HL-60/S4 (cell line): Measurements from ENCODE around the gene NFASC.

Experiments used
- in situ Hi-C: fragments of 300-500 bp; cut with MboI; formaldehyde crosslinking; loops from 2 replicates; pipeline ENCODE4 v1.14.3; 2022; ENCODE audit warnings: low sequenced_read_pairs

NFASC gene

DNA sequence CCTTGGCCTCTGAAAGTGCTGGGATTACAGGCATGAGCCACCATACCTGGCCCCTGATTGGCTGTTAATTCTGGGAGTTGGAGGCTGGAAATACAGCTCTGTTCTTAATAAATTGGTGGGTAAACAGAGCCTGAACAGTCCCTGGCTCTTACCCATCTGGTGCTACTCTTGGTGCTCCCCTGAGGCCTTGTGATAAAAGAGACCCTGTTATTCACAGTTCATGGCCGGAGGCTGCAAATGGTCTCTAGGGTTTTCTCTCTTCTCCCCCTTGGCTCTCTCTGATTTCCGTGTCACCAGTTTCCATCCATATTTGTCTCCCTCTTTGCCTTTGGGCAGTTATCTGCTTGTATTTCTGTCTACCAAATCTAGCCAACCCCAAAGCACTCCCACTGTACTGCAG is 17.2 kb downstream of the NFASC start:
- in situ Hi-C loops: no loop called here

DNA sequence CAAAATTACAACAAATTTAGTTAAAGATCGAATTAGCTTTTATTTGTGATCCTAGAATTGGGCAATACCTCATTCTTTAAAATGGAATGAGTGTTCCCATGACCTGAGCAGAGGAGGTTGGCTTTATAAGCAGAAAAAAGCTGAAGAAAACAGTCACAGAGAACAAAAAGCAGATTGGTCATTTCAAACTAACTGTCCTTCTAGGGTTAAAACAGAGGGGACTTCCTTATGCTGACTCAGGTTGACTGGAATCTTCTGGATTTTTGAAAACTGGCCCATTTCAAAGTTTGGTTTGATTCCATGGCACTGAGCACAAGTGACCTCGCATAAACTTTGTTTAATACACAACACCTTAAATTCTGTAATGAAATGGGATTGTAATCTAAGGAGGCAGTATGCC is 17.6 kb downstream of the NFASC start:
- in situ Hi-C loops: no loop called here

DNA sequence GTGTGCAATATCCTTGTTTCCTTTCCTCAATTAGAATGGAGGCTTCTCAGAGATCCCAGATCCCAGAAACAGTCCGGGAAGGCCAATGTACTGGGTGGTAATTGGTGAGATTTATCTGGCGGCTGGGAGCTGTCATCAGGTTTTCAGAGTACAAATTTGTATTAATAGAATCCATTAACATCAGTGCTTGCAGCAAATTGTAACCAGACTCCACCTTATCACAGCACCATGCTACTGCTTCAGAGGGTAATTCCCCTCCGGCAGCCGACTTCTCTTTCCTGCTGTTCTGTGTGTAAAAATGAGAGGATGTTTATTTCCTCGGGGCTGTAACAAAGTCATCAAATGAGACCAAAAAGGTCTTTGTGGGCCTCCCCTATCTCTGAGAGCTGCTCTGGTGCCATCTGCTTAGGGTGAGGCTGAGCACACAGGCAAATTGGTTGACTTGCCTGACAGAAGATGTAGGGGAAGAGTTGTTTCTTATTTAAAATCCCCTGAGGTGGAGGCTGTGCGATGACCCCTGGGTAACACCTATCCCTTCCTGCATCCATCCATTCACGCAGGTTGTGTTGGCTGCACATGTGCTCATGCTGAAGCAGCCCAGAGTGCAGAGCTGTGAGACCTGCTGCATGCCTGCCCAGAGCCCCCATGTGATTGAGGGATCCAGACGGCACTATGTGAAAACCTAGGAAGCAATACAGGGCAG is 19.2 kb downstream of the NFASC start:
- in situ Hi-C loops: no loop called here

DNA sequence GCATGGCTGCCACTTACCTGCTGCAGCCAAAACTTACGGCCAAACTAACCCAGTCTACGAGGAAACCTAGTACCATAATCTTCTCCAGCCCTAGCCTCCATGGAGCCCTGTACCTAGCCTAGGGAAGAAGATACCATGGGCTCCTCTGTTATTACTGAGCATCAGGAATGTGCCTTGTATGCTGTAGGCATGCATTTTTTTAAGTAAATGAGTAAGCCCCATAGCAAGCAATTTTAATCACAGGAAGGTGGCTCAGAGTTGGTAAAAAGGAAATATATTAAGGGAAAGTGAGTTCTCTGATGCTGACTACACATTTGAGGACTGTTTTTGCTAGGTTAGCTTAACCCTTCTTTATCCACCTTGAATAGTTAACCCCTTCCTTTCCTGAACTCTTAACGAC is 21.2 kb downstream of the NFASC start:
- in situ Hi-C loops: no loop called here

DNA sequence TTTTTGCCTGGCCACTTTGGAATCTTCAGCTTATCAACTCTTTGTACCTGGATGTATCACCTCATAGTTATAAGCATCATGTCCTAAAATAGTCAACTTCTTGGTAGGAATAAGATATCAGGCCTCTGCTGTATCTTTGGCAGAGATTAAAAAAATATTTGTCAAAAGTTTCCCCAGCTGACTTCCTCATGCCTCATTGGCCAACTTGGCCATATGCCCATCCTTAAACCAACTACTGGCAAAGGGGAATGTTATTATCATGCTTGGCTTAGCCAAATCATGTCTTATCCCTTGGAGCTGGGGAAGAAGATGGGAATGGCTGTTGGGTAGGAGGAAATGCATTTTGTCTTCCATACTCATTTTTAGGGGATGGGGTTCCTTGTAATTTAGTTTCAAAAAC is 23.4 kb downstream of the NFASC start:
- in situ Hi-C loops: no loop called here

DNA sequence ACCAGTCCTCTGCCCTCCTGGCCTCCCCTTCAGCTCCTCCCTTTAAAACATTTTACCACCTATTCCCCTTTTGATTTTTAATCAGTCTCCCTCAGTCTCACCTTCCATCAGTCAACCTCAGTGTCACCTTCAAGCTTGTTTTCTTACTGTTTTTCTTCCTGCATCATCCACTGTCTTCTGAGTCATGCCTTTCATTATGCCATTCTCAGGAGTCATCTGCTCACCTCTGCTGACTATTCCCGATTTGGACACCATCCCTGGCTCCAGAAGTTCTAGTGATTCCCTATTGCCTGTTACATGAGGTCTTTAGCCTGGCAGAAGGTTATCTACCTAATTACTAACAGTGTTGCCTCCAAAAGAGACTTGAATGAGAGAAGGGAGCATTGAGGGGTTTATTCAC is 23.9 kb downstream of the NFASC start:
- in situ Hi-C loops: no loop called here

DNA sequence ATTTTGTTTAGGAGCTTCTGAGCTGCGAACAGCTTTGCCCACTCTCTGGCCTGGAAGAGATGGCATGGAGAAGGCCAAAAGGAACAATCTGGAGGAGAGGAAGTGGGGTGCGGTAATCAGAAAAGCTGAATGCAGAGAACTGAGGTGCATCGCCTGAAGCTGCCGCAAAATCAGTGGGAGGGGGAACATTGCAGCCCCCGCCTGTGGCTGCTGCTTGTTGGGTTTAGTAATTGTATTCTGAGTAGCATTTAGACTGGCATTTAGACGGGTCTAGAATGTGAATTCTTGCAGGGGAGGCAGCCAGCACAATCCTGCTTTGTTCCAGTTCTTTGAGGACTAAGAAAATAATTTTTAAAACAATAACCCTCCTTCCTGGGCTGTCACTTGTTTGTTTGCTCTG is 25.4 kb downstream of the NFASC start:
- in situ Hi-C loops: no loop called here

DNA sequence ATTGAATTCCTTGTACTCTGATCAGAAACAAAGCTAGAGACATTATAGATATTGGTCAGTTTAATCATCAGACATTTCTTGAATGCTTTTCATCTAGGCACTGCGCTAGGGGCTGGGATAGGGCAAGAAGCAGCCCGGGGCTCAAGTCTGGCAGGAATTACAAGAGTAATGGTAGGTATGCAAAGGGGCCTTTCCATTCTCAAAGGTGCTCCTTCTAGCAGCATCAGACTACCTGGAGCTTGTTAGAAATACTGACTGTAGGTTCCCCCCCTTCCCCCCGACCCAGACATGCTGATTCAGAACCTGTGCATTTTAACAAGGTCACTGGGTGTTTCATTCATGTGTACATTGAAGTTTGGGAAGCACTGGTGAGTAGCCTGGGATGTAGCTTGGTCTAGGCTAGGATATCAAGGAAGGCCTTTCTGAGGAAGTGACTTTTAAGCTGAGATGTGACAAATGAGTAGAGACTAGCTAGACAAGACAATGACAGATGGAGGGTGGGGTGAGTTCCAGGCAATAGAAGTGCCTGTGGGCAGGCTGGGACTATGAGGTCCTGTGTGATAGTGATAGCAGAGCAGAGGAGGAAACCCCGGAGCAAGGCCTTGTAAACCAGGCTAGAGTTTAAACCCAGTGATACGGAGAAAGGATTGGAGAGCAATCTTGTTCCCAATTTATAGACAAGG is 26.3 kb downstream of the NFASC start:
- in situ Hi-C loops: no loop called here

DNA sequence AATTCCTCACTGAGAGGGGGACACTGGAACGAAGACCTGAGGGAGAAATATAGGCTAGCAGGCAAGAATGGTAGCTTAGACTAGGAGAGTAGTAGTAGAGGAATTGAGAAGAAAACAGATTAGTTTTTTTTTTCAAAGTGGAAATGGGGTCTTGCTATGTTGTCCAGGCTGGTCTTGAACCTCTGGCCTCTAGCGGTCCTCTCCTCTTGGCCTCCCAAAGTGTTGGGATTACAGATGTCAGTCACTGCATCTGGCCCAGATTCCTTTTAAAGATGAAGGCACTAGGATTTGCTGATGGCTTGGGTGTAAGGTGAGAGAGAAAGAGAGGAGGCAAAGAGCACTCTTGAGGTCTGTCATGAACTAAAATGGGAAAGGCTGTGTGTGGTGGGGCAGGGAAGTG is 30.1 kb downstream of the NFASC start:
- in situ Hi-C loops: no loop called here

DNA sequence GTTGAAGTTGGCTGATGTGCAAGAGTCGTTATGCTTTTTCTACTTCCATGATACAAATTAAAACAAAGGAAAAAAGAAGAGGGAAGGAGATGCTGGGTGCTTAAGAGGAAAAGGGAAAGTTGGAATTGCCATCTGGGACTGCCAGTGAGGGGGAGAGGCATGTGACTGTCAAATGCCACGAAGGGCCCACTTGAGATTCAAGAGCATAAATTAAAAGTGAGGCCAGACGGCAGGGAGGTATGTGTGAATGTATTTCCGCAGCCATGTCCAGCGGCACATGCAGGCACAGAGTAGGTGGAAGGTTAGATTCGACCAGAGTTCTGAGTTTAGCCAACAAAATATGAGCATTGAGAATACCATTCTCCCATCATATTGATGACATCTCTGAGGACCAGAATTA is 32.0 kb downstream of the NFASC start:
- in situ Hi-C loops: no loop called here

DNA sequence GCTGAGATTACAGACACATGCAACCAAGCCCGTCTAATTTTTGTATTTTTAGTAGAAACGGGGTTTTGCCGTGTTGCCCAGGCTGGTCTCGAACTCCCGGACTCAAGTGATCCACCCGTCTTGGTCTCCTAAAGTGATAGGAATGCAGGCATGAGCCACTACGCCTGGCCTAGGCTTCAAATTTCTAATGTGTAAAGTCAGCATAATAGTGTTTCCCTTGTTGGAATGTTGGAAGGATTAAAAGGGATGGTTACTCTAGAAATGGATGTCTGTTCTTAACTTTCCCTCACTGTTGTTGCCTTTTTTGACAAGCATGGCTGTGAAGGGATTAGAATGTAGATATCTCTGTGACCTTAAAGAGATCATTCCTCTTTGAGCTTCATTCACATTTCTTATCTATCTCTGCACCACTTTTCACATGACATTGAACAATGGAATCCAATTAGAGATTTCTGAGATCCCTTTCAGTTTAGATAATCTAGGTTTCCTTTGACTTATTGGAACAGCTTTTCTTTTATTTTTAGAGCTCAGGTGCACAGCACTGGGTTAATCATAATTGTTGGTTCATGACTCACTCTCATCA is 33.7 kb downstream of the NFASC start:
- in situ Hi-C loops: no loop called here

DNA sequence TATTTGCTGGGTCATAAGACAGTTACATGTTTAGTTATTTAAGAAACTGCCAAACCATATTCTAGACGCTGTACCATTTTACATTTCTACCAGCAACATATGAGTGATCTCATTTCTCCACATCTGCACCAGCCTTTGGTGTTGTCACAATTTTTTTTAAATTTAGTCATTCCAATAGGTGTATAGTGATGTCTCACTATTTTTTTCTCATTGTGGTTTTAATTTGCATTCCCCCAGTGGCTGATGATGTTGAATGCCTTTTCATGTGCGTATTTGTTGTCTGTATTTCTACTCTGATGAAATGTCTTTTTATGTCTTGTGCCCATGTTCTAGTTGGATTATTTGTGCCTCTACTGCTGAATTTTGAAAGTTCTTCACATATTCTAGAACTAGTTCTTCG is 38.4 kb downstream of the NFASC start:
- in situ Hi-C loops: no loop called here

DNA sequence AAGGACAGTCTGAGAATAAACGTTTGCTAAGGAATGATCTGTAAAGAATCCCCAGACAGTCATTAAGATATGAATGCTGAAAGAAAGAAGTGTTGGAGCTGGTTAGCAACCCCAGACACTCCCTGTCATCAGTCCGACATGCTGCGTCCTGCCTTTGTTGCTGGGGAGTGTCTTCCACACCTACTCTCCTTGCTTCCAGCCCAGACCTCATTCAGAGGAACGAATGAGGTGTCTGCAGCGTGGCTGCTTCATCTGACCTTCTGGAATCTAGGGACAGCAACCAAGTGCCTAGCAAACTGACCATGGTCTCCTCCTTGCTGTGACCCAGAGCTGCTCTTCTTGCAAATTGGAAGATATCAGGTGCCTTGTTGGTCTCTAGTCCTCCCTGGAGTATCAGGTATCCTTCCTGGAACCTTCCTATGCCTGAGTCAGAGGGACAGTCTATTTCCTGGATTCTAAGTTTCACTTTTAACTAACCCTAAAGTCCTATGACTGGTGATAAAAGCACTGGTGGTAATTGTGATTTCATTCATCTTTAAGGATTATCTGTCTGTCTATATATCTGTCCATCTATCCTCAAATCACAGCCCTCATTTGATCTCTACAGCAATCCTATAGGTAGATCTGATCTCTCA is 45.3 kb downstream of the NFASC start:
- in situ Hi-C loops: no loop called here

DNA sequence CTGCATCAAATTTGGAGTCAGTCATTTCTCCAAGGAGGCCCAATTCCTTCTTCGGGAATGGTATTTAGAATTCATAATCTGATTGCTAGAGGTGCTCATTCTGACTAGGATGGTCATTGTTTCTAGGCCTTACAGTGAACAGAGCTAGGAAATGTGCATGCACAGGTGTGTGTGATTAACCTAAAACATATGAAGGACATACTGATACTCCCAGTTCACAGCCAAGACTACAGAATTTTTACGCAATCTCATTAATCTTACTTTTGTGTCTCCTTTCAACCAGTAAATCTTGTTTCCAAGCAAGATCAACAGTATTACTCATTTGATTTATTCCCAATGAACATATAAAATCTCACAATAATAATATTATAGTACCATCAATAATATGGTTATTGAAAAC is 47.1 kb downstream of the NFASC start:
- in situ Hi-C loops: no loop called here

DNA sequence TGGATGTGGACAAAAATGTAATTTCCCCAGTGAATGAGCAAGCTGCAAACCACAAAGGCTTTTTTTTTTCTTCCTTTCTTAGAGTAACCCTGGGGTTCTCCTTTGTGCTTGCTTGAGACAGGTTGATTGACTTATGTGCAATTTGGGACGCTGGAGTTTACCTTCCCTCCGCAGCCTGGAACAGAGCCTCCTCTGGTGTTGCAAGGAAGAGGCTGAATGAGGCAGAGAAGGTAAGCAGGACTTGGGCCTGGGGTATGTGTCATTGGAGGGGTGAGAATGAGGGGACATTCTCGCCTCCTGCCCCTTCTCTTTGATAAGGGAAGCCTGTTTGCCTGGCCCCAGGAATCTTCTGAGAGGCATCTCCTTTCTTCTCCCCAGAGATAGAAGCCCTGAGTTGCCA is 49.8 kb downstream of the NFASC start:
- in situ Hi-C loops: no loop called here

DNA sequence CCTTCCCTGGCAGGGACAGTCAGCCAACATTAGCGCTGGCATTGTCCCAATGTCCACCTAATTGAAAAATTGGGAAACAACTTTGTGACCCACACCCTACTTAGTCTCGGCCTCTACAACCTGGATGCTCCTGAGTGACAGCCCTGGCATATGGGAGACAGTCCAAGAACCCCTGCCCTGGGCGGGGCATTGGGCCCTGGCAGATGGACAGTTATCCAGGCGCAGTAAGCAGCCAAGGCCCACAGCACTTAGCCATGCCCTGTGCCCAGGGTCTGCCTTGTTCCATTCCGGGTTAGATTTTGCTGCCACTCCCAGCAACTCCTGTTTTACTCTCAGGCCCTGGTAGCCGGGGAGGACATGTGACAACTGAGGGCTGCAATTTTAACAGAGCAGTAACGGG is 50.3 kb downstream of the NFASC start:
- in situ Hi-C loops: no loop called here

DNA sequence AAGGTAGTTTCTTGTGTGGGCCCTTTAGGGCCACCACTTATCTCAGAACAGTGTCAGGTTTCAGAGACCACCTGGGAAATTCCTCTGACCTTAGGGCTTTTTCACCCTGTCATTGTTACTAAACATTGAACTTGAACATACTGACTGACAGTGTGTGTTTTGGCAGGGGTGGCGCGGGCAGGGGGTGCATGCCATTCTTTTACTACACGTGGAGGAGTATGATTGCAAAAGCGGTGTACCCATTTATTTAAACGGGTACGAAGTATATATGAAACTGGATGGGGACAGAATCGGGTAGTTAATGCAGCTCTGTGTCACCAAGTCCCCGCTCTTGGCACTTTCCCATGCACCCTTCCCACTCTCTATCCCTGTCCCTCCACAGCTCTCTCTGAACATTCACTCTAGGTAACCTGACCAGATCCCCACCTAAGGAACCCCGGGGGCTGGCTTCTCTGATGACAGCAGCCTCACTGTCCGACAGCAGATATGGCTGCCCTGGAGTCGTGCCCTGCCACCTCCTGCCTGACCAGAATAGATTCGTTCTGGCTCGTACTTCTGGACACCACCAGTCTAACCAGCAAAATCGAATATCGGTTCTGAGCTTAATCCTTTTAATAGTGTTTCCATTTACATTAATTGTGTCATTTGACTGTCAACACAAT is 51.3 kb downstream of the NFASC start:
- in situ Hi-C loops: no loop called here

DNA sequence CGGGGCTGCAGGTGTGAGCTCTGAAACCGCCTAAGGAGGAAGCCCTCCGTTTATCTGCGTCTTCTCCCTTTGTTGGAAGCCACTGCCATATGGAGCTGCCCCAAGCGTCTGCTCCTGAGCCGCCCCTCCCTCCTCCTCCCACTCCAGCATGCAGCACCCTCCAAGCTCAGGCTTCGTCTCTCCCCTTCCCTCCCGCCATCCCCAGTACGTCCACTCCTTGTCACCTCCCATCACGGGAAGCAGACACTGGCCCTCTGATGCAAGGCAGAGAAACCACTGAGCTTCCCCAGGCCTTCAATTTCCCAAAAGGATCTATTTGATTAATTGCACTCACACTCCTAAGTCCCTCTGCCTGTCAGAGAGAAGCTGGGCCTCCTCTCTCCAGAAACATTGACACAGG is 52.5 kb downstream of the NFASC start:
- in situ Hi-C loops: no loop called here

DNA sequence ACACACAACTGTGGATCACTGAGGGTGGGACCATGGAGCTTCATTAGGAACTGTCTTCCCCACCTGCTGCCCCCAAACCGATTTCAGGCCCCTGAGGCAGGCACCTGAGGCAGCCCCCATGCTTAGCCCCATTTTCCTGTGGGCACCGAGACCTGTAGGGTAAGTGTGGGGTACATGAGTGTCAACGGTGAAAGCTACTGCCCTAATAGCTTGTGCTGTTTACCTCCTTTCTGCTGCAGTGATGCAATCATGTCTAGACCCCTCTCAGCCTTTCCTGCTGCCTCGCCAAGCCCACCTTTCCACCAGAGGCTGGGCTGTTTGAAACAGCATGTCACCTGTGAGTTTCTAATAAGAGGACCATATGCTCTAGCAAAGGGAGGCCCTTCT is 53.0 kb downstream of the NFASC start:
- in situ Hi-C loops: no loop called here

DNA sequence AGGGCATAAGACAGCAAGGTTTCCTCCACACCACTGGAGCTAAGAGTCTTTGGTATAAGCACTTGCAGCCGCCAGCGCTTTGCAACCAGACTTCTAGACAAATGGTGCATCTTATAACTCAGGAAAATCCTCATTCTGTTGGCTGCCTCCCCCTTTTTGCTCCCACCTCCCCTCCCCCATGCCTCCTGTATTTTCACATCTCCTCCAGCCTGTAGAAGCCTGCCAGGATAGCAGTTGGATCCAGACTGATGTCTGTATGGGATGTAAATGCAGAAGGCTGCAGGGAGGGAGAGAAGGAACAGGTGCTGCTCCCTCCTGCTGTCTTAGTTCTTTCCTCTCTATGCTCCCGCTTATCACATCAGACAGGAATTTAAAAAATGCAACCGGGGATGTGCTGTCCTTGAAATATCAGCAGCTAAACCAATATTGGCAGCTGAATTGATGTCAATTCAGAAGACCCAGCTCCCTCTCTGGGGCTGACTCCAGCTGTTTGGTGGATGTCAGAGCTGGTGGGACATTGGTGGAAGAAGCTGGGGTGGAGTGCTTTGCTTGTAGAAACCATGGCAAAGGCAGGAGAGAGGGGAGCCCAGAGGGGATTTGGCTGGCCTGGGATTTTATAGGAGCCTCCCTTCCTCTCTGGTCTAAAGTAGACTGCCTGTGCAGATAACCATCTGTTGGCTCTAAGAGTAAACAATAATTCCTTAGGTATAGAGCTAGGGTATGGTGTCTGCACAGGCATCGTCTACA is 53.5 kb downstream of the NFASC start:
- in situ Hi-C loops: no loop called here

DNA sequence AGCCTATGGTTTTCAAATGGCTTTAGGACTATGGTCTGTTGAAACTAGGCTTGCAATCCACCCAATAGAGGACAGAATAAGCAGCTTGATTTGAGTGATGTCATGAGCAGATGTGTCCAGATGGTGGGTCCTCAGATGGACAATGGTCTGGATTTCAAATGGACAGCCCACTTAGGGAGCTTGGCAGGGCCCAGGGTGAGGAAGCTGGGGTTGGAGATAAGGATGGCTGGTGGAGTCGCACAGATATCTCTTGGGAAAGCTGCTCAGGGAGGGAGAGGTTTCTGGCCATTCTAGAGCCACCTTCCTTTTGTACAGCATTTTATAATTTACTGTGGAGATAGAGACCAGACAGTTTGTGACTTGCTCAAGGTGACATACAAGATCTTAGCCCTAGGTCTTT is 55.0 kb downstream of the NFASC start:
- in situ Hi-C loops: no loop called here
